Neural cell (in vitro differentiated cells): ENCODE measurements around the gene ELOB.

ENCODE experiments used
- EZH2 ChIP-seq: fragments of 200-600, 300-800 bp; shearing (Covaris generic), sonication (generic); IDR thresholded peaks from 2 replicates; pipeline ENCODE4 v1.6.1; 2014; ENCODE audit warnings: antibody characterized with exemption, low read length, borderline replicate concordance, mild to moderate bottlenecking; ENCODE audit not compliant: insufficient read depth, poor library complexity, severe bottlenecking
- TF ChIP-seq, protein P1 (sequence below): fragments of 450-650 bp; IDR thresholded peaks from 2 replicates; pipeline ENCODE4 v1.5.1; 2014; ENCODE audit warnings: antibody characterized with exemption, mild to moderate bottlenecking, moderate library complexity; ENCODE audit not compliant: poor library complexity, severe bottlenecking

DNA sequence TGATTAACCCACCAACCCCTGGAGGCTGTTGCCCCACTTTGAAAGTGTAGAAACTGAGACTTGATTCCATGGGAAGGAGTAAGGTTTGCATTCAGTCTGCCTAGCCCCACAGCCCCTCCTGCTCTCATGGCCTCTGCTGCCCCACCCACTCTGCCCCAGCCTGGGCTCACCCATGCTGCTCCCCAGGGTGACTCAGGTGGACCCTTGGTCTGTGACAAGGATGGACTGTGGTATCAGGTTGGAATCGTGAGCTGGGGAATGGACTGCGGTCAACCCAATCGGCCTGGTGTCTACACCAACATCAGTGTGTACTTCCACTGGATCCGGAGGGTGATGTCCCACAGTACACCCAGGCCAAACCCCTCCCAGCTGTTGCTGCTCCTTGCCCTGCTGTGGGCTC lies 27.6 kb upstream of the ELOB start:
- no peak for TF ChIP-seq EZH2
- TF ChIP-seq, protein P1, sequence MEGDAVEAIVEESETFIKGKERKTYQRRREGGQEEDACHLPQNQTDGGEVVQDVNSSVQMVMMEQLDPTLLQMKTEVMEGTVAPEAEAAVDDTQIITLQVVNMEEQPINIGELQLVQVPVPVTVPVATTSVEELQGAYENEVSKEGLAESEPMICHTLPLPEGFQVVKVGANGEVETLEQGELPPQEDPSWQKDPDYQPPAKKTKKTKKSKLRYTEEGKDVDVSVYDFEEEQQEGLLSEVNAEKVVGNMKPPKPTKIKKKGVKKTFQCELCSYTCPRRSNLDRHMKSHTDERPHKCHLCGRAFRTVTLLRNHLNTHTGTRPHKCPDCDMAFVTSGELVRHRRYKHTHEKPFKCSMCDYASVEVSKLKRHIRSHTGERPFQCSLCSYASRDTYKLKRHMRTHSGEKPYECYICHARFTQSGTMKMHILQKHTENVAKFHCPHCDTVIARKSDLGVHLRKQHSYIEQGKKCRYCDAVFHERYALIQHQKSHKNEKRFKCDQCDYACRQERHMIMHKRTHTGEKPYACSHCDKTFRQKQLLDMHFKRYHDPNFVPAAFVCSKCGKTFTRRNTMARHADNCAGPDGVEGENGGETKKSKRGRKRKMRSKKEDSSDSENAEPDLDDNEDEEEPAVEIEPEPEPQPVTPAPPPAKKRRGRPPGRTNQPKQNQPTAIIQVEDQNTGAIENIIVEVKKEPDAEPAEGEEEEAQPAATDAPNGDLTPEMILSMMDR, result no peak
